Prostate gland (tissue), 2 donors: ENCODE measurements around the gene EVI5.
"Not testable (repeated sequence)": the region's sequence is repeated elsewhere in the genome, so short reads cannot be mapped to it uniquely, and the experiment has no call there.

Experiments used
- POLR2A ChIP-seq: fragments of 450-650 bp; IDR thresholded peaks from one replicate; pipeline ENCODE4 v1.6.1; 2016; ENCODE audit warnings: antibody characterized with exemption, mild to moderate bottlenecking
- TF ChIP-seq, protein P1 (sequence below), 4 experiments: fragments of 200-600 bp in 2 of 4; fragments of 450-650 bp in 2 of 4; sonication (generic) in 2 of 4; IDR thresholded peaks; 1 replicate in 3 of 4; 2 replicates in 1 of 4; pipeline ENCODE4 v1.5.1; 2016 to 2019; ENCODE audit warnings: antibody characterized with exemption in 4 of 4, mild to moderate bottlenecking in 2 of 4, moderate library complexity in 2 of 4

DNA sequence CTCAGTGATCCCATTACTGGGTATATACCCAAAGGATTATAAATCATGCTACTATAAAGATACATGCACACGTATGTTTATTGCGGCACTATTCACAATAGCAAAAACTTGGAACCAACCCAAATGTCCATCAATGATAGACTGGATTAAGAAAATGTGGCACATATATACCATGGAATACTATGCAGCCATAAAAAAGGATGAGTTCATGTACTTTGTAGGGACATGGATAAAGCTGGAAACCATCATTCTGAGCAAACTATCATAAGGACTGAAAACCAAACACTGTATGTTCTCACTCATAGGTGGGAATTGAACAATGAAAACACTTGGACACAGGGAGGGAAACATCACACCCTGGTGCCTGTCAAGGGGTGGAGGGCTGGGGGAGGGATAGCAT lies 63.8 kb downstream of the EVI5 start:
- TF ChIP-seq, protein P1, sequence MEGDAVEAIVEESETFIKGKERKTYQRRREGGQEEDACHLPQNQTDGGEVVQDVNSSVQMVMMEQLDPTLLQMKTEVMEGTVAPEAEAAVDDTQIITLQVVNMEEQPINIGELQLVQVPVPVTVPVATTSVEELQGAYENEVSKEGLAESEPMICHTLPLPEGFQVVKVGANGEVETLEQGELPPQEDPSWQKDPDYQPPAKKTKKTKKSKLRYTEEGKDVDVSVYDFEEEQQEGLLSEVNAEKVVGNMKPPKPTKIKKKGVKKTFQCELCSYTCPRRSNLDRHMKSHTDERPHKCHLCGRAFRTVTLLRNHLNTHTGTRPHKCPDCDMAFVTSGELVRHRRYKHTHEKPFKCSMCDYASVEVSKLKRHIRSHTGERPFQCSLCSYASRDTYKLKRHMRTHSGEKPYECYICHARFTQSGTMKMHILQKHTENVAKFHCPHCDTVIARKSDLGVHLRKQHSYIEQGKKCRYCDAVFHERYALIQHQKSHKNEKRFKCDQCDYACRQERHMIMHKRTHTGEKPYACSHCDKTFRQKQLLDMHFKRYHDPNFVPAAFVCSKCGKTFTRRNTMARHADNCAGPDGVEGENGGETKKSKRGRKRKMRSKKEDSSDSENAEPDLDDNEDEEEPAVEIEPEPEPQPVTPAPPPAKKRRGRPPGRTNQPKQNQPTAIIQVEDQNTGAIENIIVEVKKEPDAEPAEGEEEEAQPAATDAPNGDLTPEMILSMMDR (IDR thresholded peaks at IDR 0.05): not testable (repeated sequence)
- TF ChIP-seq POLR2A: not testable (repeated sequence)
